Measurements from ENCODE around the gene IPPK.
"Not testable (repeated sequence)": the region's sequence is repeated elsewhere in the genome, so short reads cannot be mapped to it uniquely, and the experiment has no call there.

Gene IPPK

DNA sequence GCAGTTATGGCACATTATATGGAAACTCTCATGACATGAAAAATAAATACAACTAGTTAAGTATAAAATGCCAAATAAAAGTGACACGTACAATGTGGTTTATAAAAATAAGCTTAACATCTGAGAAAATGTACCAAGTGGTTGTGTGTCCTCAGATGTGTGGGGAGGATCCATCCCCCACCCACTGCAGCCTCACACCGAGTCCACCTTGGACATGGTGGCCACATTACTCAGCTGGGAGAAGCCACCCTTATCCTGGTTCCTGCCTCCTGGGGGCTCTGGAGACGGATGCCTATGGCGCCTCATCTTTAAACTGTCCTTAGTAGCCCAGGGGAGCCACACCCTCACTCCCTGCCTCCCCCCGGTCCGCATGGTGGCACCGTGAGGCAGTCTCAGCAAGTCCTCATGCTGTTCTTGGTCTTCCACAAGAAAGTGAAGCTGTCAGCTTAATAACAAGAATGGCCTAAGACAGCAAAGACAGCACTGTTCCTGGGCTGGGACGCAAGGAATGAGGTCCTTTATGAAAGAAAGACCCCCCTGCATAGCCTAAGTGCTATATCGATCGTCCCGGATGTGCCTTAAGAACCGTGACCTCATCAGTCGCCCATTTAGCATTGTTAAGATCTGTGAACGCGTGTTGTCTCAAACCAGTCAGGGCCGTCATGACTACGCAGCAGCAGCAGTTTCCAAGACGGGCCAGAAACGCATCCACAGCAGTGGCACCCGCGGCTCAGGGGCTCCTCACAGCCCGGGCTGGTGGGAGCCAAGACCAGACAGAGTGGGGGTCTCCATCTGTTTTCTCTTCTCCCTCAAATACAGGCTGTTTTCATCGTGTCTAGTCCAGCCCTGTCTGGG lies 56.4 kb downstream of the IPPK start:
- DNase-seq = no peak

DNA sequence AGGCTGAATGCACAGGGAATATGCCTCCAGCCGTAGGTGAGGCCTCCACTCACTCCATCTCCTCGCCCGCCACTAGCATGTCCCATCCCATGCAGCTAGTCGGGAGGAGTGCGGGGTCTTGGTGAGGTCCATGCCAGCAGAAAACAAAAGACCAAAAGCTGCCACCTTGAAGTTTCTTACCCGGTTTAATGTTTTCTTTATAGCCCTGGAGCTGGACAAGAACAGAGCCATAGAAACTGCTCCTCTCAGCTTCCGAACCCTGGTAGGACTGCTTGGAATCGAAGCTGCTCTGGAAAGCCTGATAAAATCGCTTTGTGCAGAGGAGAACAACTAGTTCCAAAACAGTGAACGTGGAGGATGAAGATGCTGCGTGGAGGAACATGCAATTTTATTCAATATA lies 57.1 kb downstream of the IPPK start:
- no peak for DNase-seq

DNA sequence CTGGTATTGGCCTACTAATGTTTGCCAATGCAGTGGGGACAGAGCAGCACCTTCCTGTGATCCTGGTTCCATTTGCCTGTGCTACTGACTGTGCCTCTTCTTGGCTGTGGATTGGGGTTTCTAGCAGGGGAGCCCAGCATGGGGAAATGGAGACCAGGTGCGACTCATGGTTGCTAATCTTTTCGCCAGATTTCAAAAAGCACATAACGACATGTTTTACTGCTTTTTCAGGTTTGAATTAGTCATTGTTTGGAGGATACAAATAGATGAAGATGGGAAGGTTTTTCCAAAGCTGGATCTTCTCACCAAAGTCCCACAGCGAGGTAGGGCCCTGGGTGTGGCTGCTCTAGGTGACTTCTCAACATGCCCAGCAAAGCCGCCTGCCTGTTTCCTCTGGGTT lies 57.6 kb downstream of the IPPK start:
- no peak for DNase-seq

DNA sequence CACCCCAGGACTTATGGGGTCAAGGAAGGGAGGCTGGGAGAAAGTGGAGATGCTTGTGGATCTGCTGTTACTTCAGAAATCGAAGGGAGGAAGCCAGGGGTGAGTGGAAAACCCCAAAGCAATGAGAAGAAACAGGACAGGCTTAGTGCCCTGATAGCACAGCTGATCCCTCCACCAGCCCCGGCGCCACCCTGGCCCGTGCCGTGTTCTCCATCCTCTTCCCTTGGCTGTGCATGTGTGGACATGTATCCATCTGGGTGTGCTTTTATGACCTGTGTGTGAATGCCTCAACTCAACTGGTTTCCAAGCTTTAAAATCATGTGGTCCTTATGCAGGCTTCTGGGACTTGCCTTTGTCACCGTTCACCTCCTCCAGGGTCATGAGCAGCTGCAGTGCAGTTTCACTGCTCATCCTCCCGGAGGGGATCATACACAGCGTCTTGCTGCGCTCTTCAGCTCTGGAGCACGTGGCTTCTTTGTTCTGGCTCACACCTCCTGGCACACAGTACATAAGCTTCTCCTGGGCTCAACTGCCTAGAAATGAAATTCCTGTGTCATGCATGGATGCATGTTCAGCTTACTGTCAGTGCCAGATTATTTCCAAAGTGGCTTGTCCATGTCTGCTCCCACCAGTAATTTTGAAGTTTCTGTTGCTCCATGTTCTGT lies 58.2 kb downstream of the IPPK start:
- no peak for DNase-seq

DNA sequence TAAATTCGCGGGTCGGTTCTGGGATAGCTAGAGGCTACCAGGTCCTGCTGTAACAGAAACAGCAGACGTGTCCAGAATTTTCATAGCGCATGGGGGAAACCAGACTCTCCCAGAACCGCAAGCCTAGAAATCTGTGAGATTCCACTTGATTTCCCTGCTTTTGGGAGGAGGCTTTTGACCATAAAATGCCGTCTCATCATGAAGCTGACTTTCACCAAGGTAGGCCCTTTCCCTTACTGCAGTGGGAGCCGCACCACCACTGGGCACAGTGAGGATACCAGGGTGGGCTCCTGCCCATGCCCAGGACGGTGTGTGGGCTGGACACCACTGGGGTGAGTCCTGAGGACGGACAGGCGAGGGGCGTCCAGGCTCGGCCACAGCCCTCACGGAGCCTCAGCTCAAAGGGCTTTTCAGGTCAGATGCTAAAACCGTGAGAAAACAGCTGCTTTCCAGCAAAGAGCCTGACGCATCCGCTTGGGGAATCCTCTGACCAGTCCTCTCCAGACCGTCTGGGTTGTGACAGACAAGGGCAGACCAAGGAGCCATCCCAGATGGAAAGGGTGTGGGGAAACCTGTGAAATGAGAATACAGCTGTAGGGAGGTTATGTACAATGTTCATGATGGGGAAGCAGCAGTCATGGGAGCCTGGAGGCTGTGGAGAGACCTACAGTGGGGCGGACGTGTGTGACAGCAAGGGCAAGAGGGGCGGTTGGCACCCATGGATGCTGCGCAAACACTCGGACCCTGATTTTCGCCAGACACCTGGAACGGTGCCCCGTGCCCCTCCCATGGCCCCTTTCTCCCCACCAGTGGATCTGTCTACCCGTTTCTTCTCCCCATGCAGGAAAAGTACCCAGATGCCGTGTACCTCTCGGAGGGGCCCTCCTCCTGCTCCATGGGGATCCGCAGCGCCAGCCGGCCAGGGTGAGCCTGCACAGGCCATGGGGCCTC lies 59.2 kb downstream of the IPPK start:
- DNase-seq = no peak

DNA sequence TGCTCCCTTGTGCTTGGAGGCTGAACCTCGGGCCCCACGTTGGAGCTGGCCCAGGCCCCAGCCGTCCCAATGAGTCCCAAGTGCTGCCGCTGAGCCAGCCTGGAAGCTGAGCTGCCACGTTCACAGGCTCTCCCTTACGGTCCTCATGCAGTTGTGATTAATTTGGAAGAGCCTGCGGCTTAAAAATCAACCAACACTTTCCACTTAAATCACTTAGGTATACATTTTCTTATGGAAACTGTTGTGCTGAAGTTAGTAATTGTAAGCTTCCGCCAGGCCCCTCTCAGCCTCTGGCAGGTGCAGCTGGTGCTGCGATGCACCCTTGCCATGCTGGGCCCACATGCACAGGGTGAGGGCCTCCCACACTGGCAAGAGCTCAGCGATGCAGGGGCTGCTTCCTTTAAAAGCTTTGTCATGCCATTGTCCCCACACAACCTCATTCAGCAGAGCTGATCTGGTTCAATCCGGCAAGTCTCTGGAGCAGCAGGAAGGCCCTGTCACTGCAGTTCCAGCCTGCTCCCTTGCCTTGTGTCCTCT lies 61.0 kb downstream of the IPPK start:
- no peak for DNase-seq

DNA sequence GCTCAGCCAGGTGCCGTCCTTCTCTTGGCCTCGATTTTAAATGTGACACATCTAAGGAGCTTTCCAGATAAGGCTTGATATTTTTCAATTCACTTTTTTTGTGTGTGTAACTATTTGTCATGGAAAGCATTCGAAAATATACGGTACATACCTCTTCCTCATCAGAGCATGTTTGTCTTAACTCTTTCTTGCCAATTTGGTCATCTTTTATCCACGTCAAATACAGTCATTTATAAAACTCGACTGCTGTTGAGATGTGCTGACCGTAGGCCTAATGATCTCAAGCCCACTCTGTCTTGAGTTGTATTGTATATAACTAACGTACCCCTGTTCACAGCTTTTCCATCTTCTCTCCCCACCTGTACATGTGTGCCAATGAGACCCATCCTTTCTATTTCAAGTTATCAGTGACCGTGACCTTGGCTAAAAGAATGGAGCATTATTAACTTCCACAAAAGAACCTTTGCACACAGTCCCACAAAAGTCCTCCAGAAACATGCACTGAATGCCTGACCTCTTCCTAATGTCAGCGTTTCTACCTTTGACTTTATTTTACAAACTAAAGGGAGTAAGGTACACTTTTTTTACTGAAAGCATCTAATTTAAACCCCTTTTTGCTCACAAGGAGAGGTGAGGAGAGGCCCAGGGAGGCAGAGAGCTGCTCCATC lies 61.6 kb downstream of the IPPK start:
- no peak for DNase-seq

DNA sequence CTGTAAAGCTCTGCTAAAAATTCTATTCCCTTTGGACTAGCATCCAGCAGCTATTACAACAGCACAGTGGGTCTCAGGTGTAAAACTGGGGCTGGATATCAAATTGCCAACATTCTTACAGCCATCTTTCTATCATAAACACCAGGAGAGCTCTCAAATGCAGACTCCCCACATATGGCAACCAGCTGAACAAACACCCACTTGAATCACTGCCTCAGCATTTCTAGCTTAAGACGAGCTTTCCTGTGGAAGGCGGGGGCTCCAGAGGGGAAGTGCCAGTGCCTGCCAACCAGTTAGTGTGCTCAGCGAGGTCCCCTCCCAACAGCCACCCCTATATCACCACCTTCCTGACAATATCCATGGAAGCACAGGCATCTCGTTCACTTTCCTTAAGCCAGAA lies 62.2 kb downstream of the IPPK start:
- no peak for DNase-seq

DNA sequence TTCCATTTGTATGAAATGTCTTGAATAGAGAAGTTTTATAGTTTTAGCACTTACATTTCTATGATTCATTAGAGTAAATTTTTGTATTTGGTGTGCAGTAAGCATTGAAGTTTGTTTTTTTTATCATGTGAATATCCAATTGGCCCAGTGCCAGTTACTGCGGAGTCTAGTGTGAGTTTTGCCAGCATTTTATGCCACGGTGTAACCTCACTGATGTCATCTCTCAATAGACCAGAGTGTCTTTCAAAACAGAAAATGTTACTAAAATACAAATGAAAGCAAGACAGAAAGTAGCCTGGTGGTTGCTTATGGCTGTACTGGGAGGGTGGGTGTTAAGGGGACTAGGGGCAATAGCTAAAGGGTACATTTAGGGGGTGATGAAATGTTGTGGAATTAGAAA lies 62.8 kb downstream of the IPPK start:
- no peak for DNase-seq

DNA sequence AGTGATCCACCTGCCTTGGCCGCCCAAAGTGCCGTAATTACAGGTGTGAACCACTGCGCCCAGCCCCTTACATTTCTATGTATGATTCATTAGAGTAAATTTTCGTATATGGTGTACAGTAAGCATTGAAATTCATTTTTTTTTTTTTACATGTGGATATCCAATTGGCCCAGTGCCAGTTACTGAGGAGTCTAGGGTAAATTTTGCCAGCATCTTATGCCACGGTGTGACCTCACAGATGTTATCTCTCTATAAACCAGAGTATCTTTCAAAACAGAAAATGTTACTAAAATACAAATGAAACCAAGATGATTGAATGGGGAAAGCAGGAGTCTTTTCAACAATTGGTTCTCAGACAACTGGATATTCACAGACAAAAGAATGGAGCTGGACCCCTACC lies 64.7 kb downstream of the IPPK start:
- no peak for DNase-seq

DNA sequence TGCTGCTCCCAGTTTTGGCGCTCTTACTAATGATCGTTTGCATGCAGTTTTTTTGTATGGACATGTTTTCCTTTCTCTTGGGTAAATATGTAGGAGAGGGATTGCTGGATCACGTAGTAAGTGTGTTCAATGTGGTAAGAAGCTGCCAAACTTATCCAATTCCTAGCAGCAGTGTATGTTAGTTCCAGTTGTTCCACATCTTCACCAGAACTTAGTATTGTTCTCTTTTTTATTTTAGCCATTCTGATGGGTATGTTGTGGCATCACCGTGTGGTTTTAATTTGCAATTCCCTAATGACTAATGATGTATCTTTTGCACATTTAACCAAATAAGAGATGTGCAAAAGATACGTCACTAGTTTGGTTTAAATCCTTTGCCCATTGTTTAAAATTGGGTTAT lies 65.9 kb downstream of the IPPK start:
- no peak for DNase-seq

DNA sequence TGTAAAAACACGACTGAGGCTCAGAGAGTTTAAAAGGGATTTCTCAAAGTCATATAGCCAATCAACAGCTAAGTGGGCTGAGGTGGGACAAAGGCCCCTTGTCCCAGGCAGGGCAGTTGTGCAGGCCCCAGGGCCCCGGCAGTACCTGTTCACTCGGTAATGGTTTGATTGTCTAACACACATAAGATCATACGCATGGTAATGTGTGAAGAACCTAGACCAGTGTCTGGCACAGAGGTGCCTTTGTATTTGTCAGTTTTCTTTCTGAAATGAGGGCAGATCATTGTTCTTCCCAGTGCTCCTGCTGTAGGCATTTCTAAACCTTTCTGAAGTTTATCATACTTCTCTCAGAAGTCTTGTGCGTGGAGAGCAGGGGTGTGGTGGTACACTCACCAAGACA lies 66.8 kb downstream of the IPPK start:
- DNase-seq = no peak

DNA sequence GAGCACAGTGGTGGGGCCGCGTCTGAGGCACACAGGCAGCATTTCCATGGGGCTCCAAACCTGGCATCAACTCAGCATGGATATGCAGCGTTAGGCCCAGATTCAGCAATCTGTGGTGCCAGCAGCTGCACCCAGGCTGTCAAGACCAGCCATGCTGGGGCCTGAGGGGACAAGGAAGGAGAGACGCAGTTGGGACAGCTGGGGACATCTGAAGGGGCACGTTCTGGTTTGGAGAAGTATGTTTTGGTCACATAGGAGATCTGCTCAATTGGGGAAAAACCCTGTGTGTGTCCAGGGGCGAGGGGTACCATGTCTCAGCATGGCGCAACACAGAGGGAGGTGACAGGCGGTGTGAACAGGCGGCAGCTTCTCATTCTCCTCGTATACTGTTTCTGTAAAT lies 67.5 kb downstream of the IPPK start:
- DNase-seq = no peak

DNA sequence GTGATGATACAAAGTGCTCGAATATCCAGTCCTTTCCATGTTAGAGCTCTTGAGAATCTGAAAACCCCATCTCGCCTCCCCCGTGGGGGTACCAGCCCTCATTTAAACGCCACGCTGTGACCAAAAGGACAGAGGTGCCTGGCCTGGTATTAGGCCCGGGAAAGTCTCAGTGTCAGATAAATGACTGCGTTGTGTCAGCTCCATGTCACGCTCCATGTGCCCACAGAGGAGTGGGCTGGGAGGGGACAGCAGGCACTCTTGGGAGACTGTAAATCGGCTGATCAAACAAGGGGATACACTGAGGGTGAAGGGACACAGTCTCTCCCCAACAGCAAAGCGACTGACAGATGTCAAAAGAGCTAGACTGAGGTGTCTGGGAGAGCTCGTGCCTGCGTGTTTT lies 68.5 kb downstream of the IPPK start:
- no peak for DNase-seq

DNA sequence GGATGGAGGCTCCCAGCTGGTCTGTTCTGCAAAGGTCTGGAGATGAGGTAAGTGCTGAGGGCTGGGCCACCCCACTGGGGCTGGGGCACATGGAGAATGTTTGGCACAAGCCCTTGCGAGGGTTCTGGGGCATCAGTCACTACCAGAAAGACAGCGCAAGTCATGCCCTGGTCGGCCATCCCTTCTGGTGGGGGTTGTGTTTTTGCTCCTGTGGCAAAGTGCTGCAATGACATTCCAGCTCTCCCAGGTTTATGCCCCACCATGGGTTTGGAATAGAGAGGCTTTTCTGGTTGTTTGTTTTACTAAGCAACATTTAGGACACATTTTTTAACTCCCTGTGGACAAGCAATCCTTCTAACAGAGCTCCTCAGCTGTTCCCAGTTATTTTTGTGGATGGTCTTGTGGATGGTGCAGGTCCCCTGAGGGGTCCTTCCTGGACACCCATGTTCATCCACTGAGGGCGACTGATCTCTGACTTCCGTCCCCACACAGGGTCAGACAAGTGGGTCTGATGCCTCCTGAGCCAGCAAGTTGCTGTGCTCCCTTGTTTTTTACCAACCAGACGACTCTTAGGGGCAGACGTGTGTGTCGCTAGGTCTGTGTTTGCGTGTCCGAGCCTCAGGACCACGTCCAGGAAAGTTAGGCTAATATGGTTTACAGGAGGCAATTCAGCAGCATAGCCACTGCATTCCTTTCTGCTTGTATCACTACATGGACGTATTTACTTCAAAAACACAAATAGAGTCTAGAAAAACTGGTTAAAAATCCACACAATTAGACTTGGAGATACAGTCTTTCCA lies 69.3 kb downstream of the IPPK start:
- no peak for DNase-seq

DNA sequence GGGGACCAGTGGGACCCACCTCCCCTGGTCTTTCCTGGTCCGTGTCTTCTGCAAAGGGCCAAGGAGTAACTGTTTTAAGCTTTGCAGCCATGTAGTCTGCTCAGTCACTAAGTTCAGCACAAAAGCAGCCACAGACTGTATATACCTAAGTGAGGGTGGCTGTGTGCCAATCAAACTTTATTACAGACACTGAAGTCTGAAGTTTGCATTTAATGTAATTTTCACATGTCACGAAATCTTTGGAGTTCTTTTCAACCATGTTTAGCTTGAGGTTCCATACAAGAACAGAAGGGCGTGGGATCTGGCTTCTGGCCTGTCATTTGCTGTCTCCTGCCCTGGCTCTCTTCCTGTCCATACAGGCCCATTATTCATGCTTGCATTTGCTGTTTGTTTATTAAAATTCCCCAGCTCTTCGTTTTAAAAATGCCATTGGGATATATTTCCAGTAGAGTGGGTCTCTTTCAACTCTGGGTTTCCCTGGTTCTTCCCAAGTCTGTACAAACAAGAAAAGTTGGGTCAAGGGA lies 69.9 kb downstream of the IPPK start:
- DNase-seq = no peak

DNA sequence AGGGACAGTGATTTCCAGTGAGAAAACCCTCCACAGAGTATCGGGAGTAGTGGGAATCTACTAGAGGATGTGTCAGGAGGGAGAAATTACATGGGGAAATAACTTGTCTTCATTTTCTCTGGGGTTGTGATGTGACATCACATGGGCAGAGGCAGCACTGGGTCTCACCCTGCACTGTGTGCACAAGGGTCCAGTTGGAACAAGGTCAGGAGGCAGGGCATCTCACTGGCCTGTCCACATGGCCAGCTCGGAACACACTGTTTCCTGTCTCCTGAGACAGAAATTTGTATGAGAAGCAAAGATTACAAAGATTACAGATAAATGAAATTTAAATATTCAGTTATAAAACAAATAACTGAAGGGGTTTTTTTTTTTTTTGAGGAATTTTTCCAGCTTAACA lies 71.5 kb downstream of the IPPK start:
- DNase-seq = no peak

DNA sequence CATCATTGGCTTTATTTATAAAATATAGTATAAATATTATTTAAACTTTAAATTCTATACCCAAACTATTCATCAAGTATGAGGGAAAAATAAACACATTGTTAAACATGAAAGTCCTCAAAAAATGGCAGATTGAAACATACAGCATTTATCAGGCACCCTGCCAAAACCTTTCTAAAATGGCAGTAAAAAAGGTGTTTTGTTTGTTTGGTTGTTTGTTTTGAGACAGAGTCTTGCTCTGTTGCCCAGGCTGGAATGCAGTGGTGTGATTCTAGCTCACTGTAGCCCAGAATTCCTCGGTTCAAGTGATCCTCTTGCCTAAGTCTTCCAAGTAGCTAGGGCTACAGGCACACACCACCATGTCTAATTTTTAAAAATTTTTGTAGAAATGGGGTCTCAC lies 74.0 kb downstream of the IPPK start:
- DNase-seq = no peak

DNA sequence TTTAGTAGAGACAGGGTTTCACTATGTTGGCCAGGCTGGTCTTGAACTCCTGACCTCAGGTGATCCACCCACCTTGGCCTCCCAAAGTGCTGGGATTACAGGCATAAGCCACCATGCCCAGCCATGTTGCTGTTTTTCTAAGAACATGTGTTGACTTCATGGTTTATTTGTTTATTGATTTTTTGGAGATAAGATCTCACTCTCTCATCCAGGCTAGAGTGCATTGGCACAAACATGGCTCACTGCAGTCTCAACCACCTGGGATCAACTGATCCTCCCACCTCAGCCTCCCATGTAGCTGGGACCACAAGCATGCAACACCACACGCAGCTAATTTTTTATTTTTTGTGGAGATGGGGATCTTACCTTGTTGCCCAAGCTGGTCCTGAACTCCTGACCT lies 74.9 kb downstream of the IPPK start:
- not testable (repeated sequence) for DNase-seq

DNA sequence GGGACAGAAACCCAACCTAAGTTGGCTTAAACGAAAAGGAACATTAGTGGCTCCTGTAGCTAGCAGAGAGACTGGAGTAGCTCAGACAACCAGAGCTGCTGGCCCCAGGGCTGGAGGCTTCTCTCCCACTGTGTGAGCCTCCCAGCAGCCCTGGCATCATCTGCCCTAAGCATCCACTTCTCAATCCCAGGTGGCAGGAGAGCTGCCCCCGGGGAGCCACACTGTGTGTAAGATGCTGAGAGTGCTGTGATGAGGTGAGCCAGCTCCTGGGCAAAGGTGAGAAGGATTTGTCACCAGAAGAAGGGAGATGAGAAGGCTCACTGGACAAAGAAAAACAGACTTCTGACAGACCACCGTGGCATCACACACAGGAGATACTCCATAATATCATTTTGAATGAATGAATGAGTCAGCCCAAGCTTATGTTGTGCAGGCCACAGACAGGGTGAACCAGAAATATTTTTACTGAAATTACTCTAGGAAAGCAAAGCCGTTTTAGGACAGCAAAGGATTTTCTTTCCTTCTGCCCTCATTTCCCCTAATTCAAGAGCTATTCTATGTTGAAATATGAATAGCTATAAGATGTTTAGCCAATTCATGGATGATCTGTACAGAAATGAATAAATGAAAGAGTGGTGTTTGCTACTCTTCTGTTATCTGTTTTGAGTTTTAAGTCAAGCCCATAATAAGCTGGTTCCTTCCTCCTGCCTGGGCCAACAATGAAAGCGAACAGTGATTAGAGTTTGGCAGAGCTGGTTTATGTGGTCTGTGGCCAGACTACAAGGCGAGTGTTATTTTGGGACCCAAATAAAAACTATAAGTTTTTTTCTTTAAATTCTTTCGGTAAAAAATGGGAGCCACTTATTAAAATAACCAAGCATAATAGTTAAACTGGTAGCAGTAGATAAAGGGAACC lies 76.7 kb downstream of the IPPK start:
- DNase-seq = no peak
